Measurements from ENCODE around the gene ACVRL1.

ACVRL1 gene

DNA sequence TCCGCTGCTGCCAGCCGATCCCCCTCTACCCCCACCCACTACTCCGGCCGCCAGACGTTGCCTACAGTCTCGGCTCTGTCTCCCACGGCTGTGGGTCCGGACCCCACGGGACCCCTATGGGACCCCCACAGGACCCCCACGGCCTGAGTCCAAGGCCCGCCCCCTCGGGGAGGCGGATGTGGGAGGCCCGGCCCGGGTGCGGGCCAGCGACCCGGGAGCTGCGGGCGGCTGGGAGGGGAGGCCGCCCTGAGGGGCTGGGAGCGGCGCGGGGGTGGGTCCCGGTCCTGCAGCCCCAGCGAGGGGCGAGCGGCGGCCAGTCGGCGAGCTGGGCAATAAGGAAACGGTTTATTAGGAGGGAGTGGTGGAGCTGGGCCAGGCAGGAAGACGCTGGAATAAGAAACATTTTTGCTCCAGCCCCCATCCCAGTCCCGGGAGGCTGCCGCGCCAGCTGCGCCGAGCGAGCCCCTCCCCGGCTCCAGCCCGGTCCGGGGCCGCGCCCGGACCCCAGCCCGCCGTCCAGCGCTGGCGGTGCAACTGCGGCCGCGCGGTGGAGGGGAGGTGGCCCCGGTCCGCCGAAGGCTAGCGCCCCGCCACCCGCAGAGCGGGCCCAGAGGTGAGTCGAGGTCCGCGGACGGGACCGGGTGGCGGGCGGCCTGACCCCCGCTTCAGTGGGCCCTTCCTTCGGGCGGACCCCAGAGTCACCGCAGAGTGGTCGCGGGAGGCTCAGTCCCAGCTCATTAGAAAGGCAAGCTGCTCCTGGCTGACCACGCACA is at the start of gene ACVRL1:
Gene ACVRL1, plus strand, starts transcription at position 422 of the 773 bp plus-strand sequence. CDS start 4,971 bp downstream, outside the sequence.
- DNase-seq (ENCODE audit: low read depth, low spot score), result no peak

DNA sequence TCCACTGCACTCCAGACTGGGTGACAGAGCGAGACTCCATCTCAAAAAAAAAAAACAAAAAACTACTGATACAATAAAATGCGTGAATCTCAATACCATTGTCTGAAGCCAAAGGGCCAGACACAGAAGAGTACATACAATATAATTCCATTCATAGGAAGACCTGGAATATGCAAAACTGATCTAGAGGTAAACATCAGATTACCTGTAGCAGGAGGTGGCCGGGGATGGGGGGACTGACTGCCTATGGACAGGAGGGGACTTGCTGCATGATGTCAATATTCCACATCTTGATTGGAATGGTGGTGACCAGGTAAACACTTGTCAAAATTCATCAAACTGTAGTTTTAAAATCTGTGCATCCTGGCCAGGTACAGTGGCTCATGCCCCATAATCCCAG is 46.3 kb upstream of the ACVRL1 start:
- no peak for DNase-seq (ENCODE audit: low read depth, low spot score)

DNA sequence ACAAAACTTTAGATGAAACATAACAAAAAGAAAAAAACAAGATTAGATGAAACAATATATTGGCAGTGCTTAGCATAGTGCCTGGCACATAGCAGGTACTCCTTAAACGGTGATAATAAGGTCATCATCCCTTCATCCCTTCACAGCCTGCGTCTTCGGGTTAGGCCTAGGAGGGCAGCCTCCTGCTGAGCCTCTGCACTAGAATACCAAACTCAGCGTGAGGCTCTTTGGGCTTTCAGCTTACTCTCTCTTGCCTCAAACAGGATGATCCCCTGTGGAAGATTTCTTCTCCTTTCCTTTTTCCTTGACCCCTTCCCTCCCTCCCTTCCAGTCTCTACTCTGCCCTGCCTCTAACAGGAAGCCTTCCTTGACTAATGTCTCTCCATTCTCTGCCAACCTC is 44.4 kb upstream of the ACVRL1 start:
- DNase-seq (ENCODE audit: low read depth, low spot score), result no peak

DNA sequence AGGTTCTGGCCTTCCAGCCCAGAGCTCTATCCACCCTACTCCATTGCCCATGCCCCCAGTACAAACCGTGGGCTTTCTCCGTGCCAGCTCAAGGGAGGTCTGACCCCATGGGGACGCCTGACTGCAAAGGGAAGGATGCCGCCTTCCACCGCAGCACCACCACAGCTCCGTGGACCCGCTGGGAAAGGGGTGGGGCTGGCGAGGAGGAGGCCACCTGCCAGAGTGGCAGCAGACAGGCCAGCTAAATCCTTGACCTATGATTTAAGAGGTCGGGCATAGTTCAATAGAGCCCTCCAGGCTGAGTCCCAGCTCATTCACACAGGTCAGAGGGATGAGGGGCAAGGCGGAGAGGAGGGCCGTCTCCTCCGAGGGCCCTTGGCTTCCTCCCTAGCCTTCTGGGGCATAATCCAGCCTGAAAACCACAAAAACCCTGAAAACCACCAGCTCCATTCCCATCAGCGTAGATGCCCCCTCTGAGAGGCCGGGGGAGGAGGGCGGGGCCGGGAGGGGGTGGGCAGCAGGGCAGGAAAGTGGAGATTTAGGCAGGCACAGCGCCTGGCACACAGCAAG is 43.9 kb upstream of the ACVRL1 start:
- no peak for DNase-seq (ENCODE audit: low read depth, low spot score)

DNA sequence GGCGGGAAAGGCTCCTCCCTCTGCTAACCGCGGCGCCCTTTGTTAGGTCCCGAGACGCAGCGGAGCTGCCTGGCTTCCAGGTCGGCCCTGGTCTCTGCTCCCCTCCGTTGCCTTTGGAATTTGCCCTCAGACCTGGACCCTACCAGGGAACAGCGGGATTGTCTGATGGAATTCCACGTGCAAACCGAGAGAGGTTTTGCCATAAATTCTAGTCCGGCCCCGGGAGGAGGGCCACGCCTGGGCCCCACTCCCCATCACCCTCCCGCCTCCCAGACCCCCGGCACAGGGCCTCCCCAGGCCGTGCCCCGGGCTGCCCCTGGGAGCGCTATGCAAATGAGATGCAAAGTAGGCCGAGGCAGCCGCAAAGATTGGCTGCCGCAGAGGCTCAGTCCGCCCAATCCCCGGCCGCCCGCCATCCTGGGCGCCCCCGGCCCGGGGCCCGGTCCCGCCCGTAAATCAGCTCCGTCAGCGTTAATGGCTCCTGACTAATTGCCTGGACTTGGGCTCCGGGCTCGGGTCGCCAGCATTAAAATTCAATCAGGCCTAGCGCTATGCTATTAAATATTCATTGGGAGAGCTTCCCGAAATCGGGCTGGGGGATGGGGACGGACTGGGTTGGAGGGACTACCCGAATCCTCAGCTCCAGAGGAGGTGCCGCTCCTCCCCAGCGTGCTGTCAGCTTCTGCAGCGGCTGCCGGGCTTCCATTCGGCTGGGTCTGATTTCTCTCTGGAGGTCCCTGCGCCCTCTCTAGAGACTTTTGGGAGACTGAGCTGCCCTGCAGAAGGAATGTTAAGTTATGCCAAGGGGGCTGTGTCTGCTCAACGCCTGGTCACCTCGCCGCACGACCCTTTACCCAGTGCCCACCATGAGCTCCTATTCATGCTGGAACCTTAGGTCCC is 43.1 kb upstream of the ACVRL1 start:
- DNase-seq (ENCODE audit: low read depth, low spot score), result no peak

DNA sequence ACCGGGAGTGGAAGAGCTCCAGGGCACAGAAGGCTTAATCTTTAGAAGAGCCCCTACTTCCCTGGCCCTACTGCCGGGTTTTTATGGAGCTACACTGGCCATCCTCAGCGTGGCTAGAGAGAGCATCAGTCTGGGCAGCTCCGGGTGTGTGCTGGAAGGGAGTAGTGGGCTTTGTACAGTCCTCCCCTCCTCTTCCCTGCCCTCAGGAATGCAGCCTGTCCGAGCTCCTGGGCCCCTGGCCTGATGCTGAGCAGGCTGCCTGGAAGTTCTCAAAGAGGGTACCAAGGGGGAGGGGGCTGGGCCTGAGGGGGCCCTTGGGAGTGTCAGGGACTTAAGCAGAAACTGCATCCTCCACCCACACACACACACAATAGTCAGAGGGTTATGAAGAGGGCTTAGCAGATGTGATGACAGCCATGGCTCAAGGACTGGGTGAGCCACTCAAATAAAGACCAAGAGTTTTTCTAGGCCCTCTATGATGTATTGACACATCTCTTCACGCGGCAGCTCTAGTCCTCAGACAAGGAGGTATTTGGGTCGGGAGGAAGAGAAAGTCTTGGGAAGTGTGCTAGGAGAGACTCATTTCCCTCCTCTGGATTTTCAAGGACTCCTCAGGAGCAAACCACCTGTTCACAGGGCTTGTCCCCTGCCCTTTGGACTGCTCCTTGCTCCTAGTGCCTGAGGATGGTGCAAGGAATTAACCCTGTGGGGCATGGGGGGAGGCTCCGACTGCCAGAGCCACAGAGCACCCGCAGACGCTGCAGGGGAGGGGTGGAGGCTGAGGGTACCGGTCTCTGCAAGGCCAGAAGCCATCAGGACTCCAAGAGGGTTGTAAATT is 42.3 kb upstream of the ACVRL1 start:
- DNase-seq (ENCODE audit: low read depth, low spot score), result no peak

DNA sequence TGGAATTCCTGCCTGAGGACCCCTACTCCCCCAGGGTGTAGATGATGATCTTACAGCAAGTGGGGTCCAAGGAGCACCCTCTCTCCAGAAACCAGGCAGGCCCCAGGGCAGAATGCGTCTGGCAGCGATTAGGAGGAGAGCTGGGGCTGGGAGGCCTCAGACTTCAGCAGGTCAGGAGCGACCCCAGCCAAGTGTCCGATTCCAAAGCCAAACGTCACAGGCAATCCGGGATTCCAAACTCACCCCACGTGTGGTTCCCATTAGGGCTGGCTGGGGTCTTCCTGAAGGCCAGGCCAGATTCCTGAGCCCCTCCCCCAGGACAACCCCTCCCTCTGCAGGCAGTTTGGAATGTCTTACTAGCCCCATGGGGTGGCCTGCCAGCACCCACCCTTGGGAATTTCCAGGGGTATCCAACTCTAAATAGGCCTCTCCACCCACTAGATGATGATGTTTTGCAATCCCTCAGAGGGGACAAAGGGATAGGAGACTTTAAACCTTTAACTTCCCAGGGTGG is 41.5 kb upstream of the ACVRL1 start:
- no peak for DNase-seq (ENCODE audit: low read depth, low spot score)

DNA sequence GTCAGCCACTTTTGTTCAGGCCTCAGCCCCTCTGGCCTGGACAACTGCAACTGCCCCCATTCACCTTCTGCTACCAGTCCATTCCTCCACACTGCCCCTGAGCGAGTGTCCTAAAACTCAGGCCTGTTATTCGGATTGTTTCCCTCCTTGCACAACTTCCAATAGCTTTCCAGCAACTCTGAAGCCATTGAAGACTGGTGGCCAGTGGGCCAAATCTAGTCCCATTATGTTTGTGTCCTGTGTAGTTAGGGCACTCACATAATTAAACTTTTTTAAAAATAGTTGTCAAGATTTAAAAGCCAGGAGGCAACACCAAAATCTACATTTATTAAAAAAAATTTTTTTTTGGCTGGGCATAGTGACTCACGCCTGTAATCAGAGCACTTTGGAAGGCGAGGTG is 41.0 kb upstream of the ACVRL1 start:
- DNase-seq (ENCODE audit: low read depth, low spot score), result no peak

DNA sequence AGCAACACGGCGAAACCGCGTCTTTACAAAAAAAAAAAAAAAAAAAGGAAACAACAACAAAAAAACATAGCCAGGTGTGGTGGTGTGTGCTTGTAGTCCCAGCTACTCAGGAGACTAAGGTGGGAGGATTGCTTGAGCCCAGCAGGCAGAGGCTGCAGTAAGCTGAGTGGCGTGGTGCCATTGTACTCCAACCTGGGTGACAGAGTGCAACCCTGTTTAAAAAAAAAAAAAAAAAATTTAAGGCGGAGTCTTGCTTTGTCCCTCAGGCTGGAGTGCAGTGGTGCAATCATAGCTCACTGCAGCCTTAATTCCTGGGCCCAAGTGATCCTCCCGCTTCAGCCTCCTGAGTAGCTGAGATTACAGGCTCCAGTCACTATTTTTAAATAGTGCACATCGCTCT is 40.5 kb upstream of the ACVRL1 start:
- DNase-seq (ENCODE audit: low read depth, low spot score), result no peak

DNA sequence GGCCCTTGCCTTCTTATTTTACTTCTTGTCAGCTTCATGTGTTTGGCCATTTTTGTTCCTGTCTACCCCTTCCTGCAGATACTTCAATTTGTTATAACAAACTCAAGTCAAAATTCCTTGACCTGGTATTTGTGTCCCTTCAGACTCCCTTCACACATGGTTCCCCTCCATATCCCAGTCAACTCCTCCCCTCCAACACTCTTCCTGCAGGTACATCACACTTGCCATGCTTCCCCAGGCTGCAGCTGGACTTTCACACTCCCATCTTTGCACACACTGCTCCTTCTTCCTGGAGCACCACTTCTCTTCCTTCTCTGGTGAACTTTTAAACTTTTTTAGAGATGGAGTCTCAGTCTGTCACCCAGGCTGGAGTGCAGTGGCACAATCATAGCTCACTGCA is 39.9 kb upstream of the ACVRL1 start:
- DNase-seq (ENCODE audit: low read depth, low spot score), result no peak

DNA sequence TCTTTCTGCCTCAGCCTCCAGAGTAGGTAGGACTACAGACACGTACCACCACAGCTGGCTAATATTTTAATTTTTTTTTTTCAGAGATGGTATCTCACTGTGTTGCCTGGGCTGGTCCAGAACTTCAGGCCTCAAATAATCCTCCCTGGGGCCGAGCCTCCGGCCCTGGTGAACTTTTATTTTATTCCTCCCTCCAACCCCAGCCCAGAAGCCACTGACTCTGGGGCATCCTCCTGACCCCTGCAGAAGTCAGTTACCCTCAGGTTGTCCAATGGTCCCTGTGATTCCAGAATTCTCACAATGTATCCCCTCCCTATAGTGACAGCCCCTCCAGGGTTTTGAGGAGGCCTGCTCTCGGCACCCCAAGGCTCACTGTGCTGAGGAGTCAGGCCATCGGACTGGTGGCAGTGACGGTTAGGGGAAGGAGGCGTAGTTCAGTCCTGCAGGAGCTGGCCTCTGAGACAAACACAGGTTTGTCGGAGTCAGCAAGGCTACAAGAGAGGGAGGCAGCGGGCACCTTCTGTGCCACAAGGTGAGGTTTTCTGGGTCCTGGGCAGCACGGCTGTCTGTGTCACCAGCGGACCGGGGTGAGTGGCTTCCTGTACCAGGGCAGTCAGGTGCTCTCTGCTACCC is 39.4 kb upstream of the ACVRL1 start:
- DNase-seq (ENCODE audit: low read depth, low spot score), result no peak

DNA sequence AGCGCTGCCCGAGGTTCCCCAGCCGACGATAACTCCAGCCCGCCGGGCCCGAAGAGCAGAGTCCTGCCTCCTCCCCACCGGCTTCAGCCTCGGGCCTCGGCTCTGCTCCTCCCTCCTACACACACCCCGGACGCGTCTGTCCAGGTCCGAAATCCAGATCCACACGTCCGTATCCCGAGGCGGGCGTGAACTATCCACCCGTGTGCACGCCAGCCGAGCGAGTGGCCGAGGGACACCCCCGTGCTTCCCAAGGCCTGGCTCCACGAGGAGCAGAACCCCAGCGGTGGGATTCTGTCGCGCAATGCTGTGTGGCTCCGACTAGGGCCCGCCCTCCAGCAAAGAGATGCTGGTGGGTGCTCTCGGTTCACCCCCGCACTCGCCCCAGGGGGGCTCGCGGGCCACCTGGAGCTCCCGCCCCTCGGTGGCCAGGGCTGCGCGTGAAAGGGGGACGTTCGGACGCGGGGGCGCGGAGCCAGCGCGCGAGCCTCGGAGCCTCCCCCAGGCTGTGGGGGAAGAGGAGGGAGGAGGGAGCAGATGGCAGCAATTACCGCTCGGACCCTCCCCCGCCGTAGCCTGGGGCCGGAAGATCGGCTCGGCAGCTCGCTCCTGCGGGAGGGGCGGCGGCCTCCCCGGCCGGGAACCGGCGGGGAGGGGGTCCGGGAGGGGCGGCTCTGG is 38.3 kb upstream of the ACVRL1 start:
- no peak for DNase-seq (ENCODE audit: low read depth, low spot score)

DNA sequence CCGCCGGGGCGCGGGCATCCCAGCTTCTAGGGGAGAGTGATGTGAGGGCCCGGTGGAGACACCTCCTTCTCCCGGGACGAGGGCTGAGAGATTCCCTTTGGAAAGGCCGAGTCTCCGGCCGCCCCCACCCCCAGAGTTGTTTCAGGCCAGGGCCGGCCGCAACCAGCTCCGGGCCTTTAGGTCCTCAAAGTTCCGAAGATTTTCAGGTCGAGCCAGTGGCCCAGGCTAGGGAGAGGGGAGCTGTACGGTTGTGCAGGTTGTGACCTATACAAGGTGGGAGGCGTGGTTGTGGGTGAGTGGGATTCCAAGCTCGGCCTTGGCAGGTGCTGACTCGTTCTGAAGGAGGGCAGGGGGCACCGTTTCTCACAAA is 37.8 kb upstream of the ACVRL1 start:
- DNase-seq (ENCODE audit: low read depth, low spot score), result no peak

DNA sequence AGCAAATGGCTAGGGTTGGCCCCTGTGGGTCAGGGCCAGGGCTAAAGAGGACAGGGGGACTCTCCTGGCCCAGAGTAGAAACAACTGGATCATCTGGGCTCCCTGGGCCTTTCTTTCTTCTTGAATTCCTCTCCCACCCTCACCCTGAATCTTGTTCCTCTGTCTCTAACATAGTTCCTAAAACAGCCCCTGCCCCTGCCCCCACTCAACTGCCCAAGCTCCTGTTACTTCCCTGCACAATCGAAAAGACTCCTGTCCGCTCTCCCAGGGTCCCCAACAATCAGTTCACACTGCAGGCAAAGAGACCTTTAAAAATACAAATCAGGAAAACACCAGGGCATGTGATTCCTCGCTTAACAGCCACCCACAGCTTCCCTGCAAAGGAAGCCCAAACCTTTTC is 37.4 kb upstream of the ACVRL1 start:
- DNase-seq (ENCODE audit: low read depth, low spot score), result no peak

DNA sequence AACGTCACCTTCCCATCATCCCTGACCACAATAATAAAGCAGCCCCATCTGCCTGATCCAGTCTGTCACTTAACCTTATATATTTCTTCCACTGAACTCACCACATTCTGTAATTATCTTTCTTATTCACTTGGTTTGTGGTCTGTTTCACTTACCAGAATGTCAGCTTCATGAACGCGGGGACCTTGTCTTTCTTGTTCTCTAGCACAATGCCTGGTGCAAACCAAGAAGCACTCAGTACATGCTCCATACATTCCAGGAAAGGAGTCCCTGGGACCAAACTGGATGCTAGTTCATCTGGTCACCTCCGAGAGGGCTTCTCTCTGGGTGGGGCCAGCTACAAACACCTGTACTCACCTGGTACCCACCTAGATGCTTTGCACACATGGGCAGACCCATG is 36.8 kb upstream of the ACVRL1 start:
- DNase-seq (ENCODE audit: low read depth, low spot score), result no peak

DNA sequence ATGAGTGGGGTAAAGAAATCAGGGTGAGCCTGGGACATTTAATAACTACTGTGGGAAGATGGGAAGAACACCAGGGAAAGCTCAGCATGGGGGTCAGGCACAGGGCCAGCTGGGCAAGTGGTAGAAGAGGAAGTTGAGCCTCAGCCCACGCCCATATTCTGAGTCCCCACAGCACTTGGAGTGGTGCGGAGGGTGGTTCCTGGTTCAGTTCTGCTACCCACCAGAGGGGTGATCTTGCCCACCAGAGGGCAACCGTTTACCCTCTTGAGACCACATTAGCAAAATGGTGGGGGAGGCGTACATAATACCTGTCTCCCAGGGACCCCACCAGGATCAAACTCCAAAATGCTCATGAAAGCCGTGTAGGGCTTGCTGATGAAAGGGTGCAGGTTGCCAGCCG is 36.2 kb upstream of the ACVRL1 start:
- DNase-seq (ENCODE audit: low read depth, low spot score), result no peak

DNA sequence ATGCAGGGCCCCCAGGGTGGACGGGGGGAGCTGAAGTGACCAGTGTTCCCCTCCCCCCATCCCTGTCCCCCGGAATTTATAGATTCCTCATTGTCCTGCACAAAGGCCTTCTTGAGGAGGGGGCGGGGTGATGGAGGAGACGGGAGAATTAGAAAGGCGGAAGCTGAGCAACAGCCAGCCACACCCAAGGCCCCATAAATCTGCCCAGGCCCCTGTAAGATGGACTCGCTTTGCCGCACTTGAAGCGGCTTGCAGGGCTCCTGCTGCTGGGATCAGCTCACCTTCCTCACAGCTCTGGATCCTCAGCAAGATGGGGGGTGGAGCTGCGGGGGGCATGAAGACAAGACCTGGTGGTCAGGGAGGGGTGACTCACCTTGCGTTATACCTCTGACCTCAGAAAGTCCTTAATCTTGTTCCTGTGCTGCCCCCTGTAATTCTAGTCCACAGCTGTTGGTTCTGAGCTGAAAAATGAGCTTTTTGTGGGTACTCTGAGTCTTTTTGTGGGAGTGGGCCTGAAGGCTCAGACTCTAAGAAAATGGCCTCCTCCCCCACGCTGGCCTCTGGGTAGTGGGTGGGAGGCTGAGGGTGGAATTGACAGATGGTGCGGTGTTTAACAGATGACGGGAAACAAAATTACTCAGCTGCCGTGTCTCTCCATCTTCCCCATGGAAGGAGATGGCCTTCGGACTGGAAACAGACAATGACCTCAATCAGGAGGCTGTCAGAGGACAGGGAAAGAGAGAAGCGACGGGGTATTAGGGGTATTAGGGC is 35.2 kb upstream of the ACVRL1 start:
- no peak for DNase-seq (ENCODE audit: low read depth, low spot score)

DNA sequence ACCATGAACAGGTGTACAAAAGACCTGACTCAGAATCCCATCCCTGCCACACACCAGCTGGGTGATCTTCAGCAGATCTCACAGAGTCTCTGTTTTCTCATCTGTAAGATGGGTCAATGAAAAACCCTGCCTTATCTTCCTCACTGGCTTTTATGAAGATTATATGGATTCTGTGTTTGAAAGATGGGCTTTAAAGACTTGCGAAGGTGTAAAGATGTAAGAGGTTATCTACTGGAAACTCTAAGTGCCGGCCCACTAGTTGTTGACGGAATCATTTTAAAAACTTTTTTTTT is 34.7 kb upstream of the ACVRL1 start:
- no peak for DNase-seq (ENCODE audit: low read depth, low spot score)

DNA sequence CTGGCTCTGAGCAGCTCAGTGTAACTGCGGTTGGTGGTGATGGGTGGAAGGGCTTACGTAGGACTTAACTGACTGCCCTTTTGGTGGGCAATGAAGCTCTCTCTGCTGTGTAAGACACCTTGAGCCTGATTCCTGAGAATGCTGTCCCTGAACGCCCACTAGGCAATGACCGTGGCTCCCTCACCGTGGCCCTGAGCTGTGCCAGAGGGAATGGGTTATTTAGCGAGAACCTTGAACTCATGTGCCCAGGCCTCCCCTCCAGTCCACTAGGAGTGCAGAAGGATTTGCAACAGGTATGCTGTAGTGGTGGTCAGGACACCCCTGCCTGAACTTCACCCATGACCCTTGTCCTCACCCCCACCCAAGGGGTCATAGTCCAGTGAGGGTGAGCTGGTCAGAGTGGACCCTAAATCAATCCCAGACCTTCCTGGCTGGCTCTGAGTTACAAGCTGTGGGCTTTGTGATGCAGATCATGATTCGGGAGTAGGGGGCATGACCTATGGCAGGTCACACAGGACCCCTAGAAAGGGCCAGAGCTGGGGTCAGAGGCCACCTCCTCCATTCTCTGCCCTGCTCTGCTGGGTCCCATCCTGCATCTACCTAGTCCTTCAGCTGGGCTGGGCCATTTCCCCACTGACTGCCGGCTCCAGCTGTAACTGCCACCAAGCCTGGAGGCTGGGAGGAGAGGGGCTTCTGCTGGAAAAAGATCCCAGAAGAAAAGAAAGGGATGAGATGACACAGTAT is 33.9 kb upstream of the ACVRL1 start:
- DNase-seq (ENCODE audit: low read depth, low spot score), result no peak
